GM12892 (cell line): Measurements from ENCODE around the gene POLR2B.

Experiments used
- POLR2A ChIP-seq: IDR thresholded peaks from 2 replicates; pipeline ENCODE4 v1.6.1; 2011; ENCODE audit warnings: low read depth, low read length, control low read depth
- POLR2AphosphoS5 ChIP-seq: IDR thresholded peaks from 2 replicates; pipeline ENCODE4 v1.6.1; 2011; ENCODE audit warnings: low read depth, low read length, control low read depth

DNA sequence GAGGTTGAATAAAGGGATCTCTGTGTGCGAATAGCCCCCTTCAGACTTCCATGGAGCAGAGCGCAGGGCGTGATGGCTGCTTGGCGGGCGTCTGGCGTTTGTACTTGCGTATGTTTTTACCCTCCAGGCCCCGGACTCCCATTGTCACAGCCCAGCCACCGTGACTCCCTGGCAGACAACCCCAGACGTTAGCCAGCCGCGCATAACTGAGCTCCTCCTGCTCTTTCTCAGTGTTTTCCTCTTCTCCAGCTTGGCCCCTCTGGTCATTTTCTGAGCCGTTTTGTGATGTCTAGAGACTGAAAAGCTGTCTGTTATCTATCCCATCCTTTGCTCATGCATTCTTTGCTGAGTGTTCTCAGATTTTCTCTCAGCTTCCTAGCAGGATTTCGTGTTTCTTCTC lies 77.2 kb downstream of the POLR2B start:
- TF ChIP-seq POLR2A (no peak), POLR2AphosphoS5 (no peak)
